Epithelial cell of esophagus (primary cell): Measurements from ENCODE around the gene NUDT15.
"Not testable (repeated sequence)": the region's sequence is repeated elsewhere in the genome, so short reads cannot be mapped to it uniquely, and the experiment has no call there.

Experiments
- DNase-seq: peaks from one replicate; pipeline ENCODE4 v3.0.0; 2010; ENCODE audit warnings: low read depth
- H3K4me3 ChIP-seq: 2 replicates; pipeline ENCODE4 v1.5.1; 2011; ENCODE audit warnings: mild to moderate bottlenecking, low read length, control low read depth
- CTCF ChIP-seq: IDR thresholded peaks from 2 replicates; pipeline ENCODE4 v1.5.1; 2011; ENCODE audit warnings: low read depth, mild to moderate bottlenecking, low read length, control low read depth, inconsistent platforms; ENCODE audit not compliant: insufficient read depth; ENCODE audit errors: missing control alignments

Gene NUDT15

GRCh38 chr13:48042894-48043293, 5.4 kb downstream of the NUDT15 start:
- TF ChIP-seq CTCF: no peak
- no peak overlapping the region for H3K4me3 ChIP-seq

GRCh38 chr13:48043789-48044503, 6.4 kb downstream of the NUDT15 start:
- no peak for TF ChIP-seq CTCF
- no peak overlapping the region for H3K4me3 ChIP-seq
- DNase-seq: no peak

More at GRCh38 chr13:48042894-48043293, 5.4 kb downstream of the NUDT15 start:
- DNase-seq: no peak

GRCh38 chr13:48050550-48050949, 13.0 kb downstream of the NUDT15 start:
- no peak for TF ChIP-seq CTCF
- no peak for DNase-seq

GRCh38 chr13:48054601-48055000, 17.1 kb downstream of the NUDT15 start:
- TF ChIP-seq CTCF: no peak
- H3K4me3 ChIP-seq: no peak overlapping the region
- no peak for DNase-seq

More at GRCh38 chr13:48050550-48050949, 13.0 kb downstream of the NUDT15 start:
- no peak overlapping the region for H3K4me3 ChIP-seq

- TF ChIP-seq CTCF: no peak
- DNase-seq: no peak
- H3K4me3 ChIP-seq: no peak overlapping the region
Observed at GRCh38 chr13:48055712-48056111, 18.2 kb downstream of the NUDT15 start.

GRCh38 chr13:48058536-48058935, 21.0 kb downstream of the NUDT15 start:
- not testable (repeated sequence) for H3K4me3 ChIP-seq, DNase-seq

GRCh38 chr13:48059951-48060350, 22.4 kb downstream of the NUDT15 start:
- H3K4me3 ChIP-seq, DNase-seq: not testable (repeated sequence)

GRCh38 chr13:48066310-48066989, 28.9 kb downstream of the NUDT15 start:
- DNase-seq: peak; percentile 69
- no peak overlapping the region for H3K4me3 ChIP-seq

More at GRCh38 chr13:48066310-48066989, 28.9 kb downstream of the NUDT15 start:
- no peak for TF ChIP-seq CTCF
